ENCODE results near the gene GOLGA6L2. TPM values are rescaled to one million over a fixed set of nuclear protein-coding genes. Genes with fewer than 3 reads are reported as not detected.
"Not testable (repeated sequence)": the region's sequence is repeated elsewhere in the genome, so short reads cannot be mapped to it uniquely, and the experiment has no call there.

Gene GOLGA6L2
- total RNA-seq, 2 experiments from 2014 or later, result not detected

DNA sequence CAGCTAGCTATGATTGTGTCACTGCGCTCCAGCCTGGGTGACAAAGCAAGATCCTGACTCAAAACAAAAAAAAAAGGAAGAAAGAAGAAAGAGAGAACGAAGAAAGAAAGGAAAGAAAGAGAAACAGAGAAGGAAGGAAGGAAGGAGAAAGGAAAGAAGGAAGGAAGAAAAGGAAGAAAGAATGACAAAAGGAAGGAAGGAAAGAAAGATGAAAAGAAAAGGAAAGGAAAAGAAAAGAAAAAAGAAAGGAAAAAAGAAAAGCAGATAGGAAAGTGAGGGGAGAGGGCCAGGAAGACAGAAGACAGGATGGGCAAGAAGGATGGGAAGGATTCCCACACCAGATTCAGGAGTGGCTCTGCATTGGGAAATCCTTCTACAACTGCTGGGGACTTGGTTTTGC, 44.9 kb downstream of the GOLGA6L2 start:
- Histone ChIP-seq H3K4me2 (ENCODE audit: low read length) (no peak overlapping the region), H4K20me1 (ENCODE audit: insufficient read depth, low read length) (no peaks in the 10 kb centered on the region), H3K79me2 (ENCODE audit: insufficient read depth, low read depth, low read length) (no peaks in the 10 kb centered on the region), H3K36me3 (ENCODE audit: insufficient read depth, low read length) (no peaks in the 10 kb centered on the region), H3K9me3 (ENCODE audit: low read length) (no peaks in the 10 kb centered on the region), H3K27ac (ENCODE audit: low read depth, low read length, poor library complexity, severe bottlenecking) (no peak overlapping the region), H2AFZ (ENCODE audit: low read length) (no peak overlapping the region), H3K4me1 (ENCODE audit: insufficient read depth, low read length, poor library complexity, severe bottlenecking) (no peaks in the 10 kb centered on the region), H3K4me3 (ENCODE audit: low read depth, low read length, poor library complexity, severe bottlenecking) (no peak overlapping the region), H3K9me2 (ENCODE audit: insufficient read depth, low read length) (no peaks in the 10 kb centered on the region)
- TF ChIP-seq, protein P1, sequence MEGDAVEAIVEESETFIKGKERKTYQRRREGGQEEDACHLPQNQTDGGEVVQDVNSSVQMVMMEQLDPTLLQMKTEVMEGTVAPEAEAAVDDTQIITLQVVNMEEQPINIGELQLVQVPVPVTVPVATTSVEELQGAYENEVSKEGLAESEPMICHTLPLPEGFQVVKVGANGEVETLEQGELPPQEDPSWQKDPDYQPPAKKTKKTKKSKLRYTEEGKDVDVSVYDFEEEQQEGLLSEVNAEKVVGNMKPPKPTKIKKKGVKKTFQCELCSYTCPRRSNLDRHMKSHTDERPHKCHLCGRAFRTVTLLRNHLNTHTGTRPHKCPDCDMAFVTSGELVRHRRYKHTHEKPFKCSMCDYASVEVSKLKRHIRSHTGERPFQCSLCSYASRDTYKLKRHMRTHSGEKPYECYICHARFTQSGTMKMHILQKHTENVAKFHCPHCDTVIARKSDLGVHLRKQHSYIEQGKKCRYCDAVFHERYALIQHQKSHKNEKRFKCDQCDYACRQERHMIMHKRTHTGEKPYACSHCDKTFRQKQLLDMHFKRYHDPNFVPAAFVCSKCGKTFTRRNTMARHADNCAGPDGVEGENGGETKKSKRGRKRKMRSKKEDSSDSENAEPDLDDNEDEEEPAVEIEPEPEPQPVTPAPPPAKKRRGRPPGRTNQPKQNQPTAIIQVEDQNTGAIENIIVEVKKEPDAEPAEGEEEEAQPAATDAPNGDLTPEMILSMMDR (conservative IDR thresholded peaks at IDR 0.05; ENCODE audit: low read length), result no peak
- TF ChIP-seq EZH2phosphoT487 (IDR thresholded peaks at IDR 0.05; ENCODE audit: borderline replicate concordance, low read depth, low read length), result no peak
- no peak for DNase-seq (ENCODE audit: low spot score)
- ChIA-PET POLR2A (no interaction called here), CTCF (ENCODE audit: unreplicated experiment) (no interaction called here)
- no TSS peak for BruUV-seq (replicated peaks)
- intact Hi-C loops (cut with micrococcal nuclease; ENCODE audit: unreplicated experiment), result no loop called here

DNA sequence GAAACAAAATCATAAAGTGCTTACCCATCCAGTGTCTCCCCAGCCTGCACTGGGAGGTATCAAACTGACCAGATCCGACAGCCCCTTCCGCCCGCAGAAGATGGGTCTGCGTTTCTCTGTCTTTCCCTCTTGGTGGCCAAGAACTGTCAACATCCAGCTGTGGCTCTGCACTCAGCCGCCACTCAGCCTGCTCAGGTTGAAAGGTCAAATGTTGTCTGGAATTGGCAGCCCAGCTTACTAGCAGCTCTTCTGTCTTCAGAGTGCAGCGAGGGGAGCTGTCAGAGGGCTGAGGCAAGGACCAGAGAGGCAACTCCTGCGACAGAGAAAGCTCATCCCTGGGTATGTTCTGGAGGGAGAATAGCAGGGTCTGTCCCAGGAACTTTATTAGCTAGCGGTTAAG, 45.4 kb downstream of the GOLGA6L2 start:
- no peak overlapping the region for H3K27ac ChIP-seq (ENCODE audit: low read depth, low read length, poor library complexity, severe bottlenecking)
- DNase-seq (ENCODE audit: low spot score), result no peak
- POLR2A ChIA-PET, result no interaction called here
- TF ChIP-seq EZH2phosphoT487 (IDR thresholded peaks at IDR 0.05; ENCODE audit: borderline replicate concordance, low read depth, low read length), result no peak
- TF ChIP-seq, protein P1 (conservative IDR thresholded peaks at IDR 0.05; ENCODE audit: low read length), result no peak
- H2AFZ ChIP-seq (ENCODE audit: low read length), result no peak overlapping the region
- H3K4me2 ChIP-seq (ENCODE audit: low read length), result no peak overlapping the region
- no peaks in the 10 kb centered on the region for H4K20me1 ChIP-seq (ENCODE audit: insufficient read depth, low read length)
- H3K79me2 ChIP-seq (ENCODE audit: insufficient read depth, low read depth, low read length), result no peaks in the 10 kb centered on the region
- H3K36me3 ChIP-seq (ENCODE audit: insufficient read depth, low read length), result no peaks in the 10 kb centered on the region
- intact Hi-C loops (cut with micrococcal nuclease; ENCODE audit: unreplicated experiment), result no loop called here
- CTCF ChIA-PET (ENCODE audit: unreplicated experiment), result no interaction called here
- H3K4me1 ChIP-seq (ENCODE audit: insufficient read depth, low read length, poor library complexity, severe bottlenecking), result no peaks in the 10 kb centered on the region
- no TSS peak for BruUV-seq (replicated peaks)
- H3K4me3 ChIP-seq (ENCODE audit: low read depth, low read length, poor library complexity, severe bottlenecking), result no peak overlapping the region
- no peaks in the 10 kb centered on the region for H3K9me2 ChIP-seq (ENCODE audit: insufficient read depth, low read length)
- no peaks in the 10 kb centered on the region for H3K9me3 ChIP-seq (ENCODE audit: low read length)

DNA sequence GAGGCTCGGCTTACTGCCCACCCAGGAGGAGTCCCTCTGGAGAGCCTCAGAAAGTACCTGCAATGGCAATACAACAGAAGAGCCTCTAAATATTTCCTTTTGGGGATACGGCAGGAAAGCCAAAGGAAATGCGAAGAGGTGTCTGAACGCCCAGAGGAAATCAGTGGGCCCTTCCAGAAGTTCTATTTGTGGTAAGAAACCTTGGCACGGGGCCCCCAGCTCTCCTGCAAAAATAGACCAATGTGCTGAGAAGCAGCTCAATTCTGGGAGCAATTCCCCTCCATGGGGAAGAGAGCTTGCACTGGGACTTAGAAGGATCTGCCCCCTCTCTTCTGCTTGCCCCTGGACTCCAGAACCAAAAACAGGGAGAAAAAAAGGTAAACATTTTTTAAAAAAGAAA, 47.8 kb downstream of the GOLGA6L2 start:
- H3K79me2 ChIP-seq (ENCODE audit: insufficient read depth, low read depth, low read length); H3K4me3 ChIP-seq (ENCODE audit: low read depth, low read length, poor library complexity, severe bottlenecking); CTCF ChIA-PET (ENCODE audit: unreplicated experiment); H3K9me3 ChIP-seq (ENCODE audit: low read length); H3K4me2 ChIP-seq (ENCODE audit: low read length); DNase-seq (ENCODE audit: low spot score); H2AFZ ChIP-seq (ENCODE audit: low read length); H3K9me2 ChIP-seq (ENCODE audit: insufficient read depth, low read length); H4K20me1 ChIP-seq (ENCODE audit: insufficient read depth, low read length); intact Hi-C loops (cut with micrococcal nuclease; ENCODE audit: unreplicated experiment); H3K27ac ChIP-seq (ENCODE audit: low read depth, low read length, poor library complexity, severe bottlenecking); POLR2A ChIA-PET; H3K36me3 ChIP-seq (ENCODE audit: insufficient read depth, low read length); H3K4me1 ChIP-seq (ENCODE audit: insufficient read depth, low read length, poor library complexity, severe bottlenecking); BruUV-seq (replicated peaks): not testable (repeated sequence)

DNA sequence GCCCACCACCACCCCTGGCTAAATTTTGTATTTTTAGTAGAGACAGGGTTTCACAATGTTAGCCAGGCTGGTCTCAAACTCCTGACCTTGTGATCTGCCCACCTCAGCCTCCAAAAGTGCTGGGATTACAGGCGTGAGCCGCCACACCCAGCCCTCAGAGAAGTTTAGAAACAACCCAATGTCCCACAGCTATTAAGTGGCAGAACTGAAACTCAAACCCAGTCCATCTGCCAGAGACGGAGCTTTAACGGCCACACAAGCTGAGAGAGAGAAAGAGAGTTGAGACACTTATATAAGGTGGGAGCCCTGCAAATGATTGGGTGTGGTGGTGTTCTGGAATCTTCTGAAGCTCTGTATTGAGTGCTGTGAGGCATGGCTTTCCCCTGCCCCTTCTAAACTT, 48.7 kb downstream of the GOLGA6L2 start:
- H3K9me3 ChIP-seq (ENCODE audit: low read length); H2AFZ ChIP-seq (ENCODE audit: low read length); DNase-seq (ENCODE audit: low spot score); H4K20me1 ChIP-seq (ENCODE audit: insufficient read depth, low read length); H3K79me2 ChIP-seq (ENCODE audit: insufficient read depth, low read depth, low read length); H3K36me3 ChIP-seq (ENCODE audit: insufficient read depth, low read length); H3K27ac ChIP-seq (ENCODE audit: low read depth, low read length, poor library complexity, severe bottlenecking); H3K4me1 ChIP-seq (ENCODE audit: insufficient read depth, low read length, poor library complexity, severe bottlenecking); BruUV-seq (replicated peaks); intact Hi-C loops (cut with micrococcal nuclease; ENCODE audit: unreplicated experiment); CTCF ChIA-PET (ENCODE audit: unreplicated experiment); H3K4me2 ChIP-seq (ENCODE audit: low read length); H3K9me2 ChIP-seq (ENCODE audit: insufficient read depth, low read length); H3K4me3 ChIP-seq (ENCODE audit: low read depth, low read length, poor library complexity, severe bottlenecking); POLR2A ChIA-PET: not testable (repeated sequence)

Data from OCI-LY7 (cell line).